Measurements from ENCODE around the gene ABCA2. TPM values are rescaled to one million over a fixed set of nuclear protein-coding genes. Genes with fewer than 3 reads are reported as not detected.

Gene ABCA2
- total and polyA plus RNA-seq, 5 donors, result 32.2 to 42.4 (median 40.4) TPM

DNA sequence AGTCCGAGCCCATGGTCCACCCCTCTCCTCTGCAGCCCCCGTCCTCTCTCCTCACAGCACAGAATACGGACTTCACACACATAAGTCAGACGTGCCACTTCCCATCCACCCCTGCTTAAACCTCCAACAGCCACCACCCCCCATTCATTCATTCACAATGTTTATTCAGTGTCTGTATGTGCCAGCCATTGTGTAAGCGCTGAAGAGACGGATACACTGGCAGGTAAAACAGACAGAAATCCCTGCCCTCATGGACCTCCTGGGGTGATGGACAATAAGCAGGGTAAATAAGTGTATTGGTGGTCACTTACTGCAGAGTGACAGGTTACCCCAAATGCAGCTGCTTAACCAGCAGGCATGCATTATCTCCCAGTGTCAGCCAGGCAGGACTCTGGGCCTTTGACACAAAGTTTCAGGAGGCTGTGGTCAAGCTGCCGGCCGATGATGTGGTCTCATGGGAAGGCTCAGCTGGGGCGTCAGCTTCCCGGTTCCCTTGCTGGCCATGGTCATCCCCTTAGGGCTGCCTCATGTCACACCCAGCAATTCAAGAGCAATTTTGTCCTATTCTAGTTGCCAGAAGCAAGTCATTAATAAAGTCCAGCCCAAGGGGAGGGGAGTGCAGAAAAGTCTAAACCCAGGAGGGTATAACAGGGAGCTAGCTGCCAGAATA lies 37.7 kb downstream of the ABCA2 start:
- intact Hi-C loops (cut with DNase I), result no loop called here
- ATAC-seq (no peak), DNase-seq (peak in 2 of 3 donors; percentile 46 to 56)
- Histone ChIP-seq H3K27ac (ENCODE audit: low read length) (no peak overlapping the region), H3K4me3 (ENCODE audit: low read length) (no peak overlapping the region), H3K4me1 (ENCODE audit: control insufficient read depth, insufficient read depth, low read length) (peaks cover 8% of the 10 kb centered on the region), H3K9me3 (ENCODE audit: control insufficient read depth, low read length) (no peaks in the 10 kb centered on the region), H3K27me3 (ENCODE audit: control insufficient read depth, insufficient read depth) (no peaks in the 10 kb centered on the region)
- WGBS, result 81% methylated on average over 10 of the region's 10 CpGs

DNA sequence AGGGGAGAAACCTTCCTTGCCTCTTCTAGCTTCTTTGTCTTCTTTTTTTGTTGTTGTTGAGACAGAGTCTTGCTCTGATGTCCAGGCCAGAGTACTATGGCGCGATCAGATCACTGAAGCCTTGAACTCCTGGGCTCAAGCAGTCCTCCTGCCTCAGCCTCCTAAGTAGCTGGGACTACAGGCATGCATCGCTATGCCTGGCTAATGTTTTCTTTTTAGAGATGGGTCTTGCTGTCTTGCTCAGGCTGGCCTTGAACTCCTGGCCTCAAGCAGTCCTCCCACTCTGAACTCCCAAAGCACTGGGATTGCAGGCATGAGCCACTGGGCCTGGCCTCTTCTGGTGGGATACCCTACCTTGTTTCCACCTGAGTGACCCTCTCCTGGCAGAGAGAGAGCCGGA lies 39.2 kb downstream of the ABCA2 start:
- H3K4me1 ChIP-seq (ENCODE audit: control insufficient read depth, insufficient read depth, low read length), result peaks cover 8% of the 10 kb centered on the region
- intact Hi-C loops (cut with DNase I), result loop anchor here in 1 of 4 donors (5.0 kb wide), 1 partner anchor 142 kb away; the partner anchor contains the start of gene PHPT1
- ATAC-seq (no peak), DNase-seq (no peak)
- 98% methylated on average over 4 of the region's 4 CpGs for WGBS
- no peaks in the 10 kb centered on the region for H3K27me3 ChIP-seq (ENCODE audit: control insufficient read depth, insufficient read depth)
- H3K9me3 ChIP-seq (ENCODE audit: control insufficient read depth, low read length), result no peaks in the 10 kb centered on the region
- no peak overlapping the region for H3K27ac ChIP-seq (ENCODE audit: low read length)
- no peak overlapping the region for H3K4me3 ChIP-seq (ENCODE audit: low read length)

DNA sequence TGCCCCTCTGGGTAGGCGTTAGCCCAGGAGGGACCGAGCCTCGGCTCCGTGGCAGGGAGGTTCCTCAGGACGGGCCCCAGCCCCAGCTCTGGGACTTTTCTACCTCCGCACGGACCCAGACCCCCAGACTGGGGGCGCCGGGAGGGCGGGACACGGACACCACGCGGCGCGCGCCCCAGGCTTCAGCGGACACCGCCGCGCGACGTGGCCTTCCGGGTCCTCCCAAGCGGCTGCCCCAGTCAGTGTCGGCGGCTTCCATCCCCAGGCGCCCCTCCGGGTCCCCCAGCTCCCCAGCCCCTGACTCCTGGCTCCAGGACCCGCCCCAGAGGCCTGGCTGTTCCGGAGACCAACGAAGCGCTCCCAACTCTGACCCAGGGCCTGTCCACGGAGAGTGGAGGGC lies 42.2 kb downstream of the ABCA2 start:
- H3K4me1 ChIP-seq (ENCODE audit: control insufficient read depth, insufficient read depth, low read length), result no peaks in the 10 kb centered on the region
- intact Hi-C loops (cut with DNase I), result loop anchor here in 1 of 4 donors (5.0 kb wide), 1 partner anchor 139 kb away; the partner anchor contains the start of gene PHPT1
- no peaks in the 10 kb centered on the region for H3K9me3 ChIP-seq (ENCODE audit: control insufficient read depth, low read length)
- no peak overlapping the region for H3K27ac ChIP-seq (ENCODE audit: low read length)
- H3K4me3 ChIP-seq (ENCODE audit: low read length), result no peak overlapping the region
- DNase-seq, result peak in 2 of 3 donors; percentile 53 to 68
- ATAC-seq, result no peak
- H3K27me3 ChIP-seq (ENCODE audit: control insufficient read depth, insufficient read depth), result no peaks in the 10 kb centered on the region
- 22% methylated on average over 33 of the region's 33 CpGs for WGBS

DNA sequence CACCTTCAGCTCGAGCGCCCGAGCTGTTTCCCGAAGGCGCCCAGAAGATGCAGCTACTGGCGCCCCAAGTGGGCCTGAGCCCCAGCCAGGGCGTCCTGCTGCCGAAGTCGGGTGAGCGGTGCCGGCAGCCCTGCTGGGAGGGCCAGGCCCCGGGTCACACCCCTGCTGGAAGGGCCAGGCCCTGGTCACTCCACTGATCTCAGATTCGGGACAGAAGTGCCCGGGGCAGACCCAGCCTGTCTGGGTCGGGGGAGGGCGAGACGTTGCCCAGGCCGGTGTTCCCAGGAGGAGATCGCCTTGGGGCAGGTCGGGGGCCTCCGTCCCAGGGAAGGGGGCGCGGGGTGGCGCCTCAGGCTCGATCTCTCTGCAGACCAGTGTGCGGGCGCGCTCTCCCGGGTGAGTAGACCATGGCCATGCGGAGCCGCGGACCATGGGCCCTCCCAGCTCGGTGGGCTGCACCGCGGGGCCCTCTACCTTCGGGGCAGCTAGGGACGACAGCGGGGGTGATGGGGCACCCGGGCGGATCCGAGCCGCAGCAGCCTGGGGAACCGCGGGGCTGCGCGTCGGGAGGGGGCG lies 42.9 kb downstream of the ABCA2 start:
- H3K4me3 ChIP-seq (ENCODE audit: low read length), result no peak overlapping the region
- 24% methylated on average over 48 of the region's 48 CpGs for WGBS
- no peaks in the 10 kb centered on the region for H3K27me3 ChIP-seq (ENCODE audit: control insufficient read depth, insufficient read depth)
- H3K9me3 ChIP-seq (ENCODE audit: control insufficient read depth, low read length), result no peaks in the 10 kb centered on the region
- no peak overlapping the region for H3K27ac ChIP-seq (ENCODE audit: low read length)
- intact Hi-C loops (cut with DNase I), result loop anchor here in 1 of 4 donors (5.0 kb wide), 1 partner anchor 138 kb away; the partner anchor contains the start of gene PHPT1
- DNase-seq, result peak in 2 of 3 donors; percentile 64 to 69
- peak in 1 of 2 donors; percentile 2 for ATAC-seq
- H3K4me1 ChIP-seq (ENCODE audit: control insufficient read depth, insufficient read depth, low read length), result no peaks in the 10 kb centered on the region

DNA sequence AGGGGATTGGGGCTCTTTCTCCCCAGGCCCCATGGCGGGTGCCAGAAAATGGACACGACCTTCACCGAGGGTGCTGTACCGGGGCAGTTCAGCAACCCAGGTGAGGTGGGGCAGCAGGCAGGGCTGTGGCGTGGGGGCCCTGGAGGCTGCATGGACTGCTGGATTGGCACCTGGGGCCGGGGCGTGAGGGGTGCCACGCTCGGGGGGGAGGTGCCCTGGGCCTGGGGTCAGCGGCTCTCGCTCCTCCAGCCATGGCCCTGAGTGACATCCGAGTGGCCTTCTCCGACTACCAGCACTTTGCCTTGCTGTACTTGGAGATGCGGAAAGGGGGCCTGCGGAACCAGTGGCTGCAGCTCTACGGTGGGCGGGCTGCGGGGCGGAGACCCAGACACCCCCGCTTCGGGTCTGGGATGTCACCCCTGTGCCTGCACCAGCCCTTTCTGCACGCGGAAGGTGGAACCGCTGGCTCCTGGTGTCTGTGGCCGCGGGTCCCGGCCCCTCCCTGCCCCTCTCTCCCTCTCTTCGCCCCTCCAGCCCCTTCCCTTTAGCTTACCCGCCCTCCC lies 43.5 kb downstream of the ABCA2 start:
- H3K27me3 ChIP-seq (ENCODE audit: control insufficient read depth, insufficient read depth), result no peaks in the 10 kb centered on the region
- no peaks in the 10 kb centered on the region for H3K4me1 ChIP-seq (ENCODE audit: control insufficient read depth, insufficient read depth, low read length)

DNA sequence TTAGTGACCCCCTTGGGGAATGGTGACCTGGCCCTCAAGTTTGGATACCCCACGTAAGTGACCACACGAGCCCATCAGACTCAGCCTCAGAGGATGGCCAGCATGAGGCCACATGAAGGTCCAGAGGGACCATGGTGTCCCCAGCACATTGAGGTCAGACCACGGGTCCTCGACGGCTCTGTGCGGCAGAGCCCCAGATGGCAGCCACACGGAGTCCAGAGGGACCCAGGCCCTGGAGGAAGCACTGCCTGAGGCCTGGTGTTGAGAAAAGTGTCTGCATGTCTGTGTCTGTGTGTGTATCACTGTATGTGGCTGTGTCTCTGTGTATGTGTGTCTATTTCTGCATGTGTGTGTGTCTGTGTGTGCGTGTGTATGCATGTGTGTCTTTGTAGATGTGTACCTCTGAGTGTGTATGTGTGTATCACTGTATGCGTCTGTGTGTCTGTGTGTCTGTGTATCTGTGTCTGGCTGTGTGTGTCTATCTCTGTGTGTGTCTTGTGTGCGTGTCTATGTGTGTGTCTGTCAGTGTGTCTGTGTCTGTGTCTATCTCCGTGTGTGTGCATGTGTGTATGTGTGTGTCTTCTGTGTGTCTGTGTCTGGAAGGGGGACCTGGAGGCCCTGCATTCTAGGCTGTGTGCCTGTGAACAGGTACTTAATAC lies 44.3 kb downstream of the ABCA2 start:
- Histone ChIP-seq H3K4me1 (ENCODE audit: control insufficient read depth, insufficient read depth, low read length) (no peaks in the 10 kb centered on the region), H3K27ac (ENCODE audit: low read length) (peak overlapping the region; percentile 24), H3K27me3 (ENCODE audit: control insufficient read depth, insufficient read depth) (no peaks in the 10 kb centered on the region)

More for the DNA sequence above, 43.5 kb downstream of the ABCA2 start:
- no peak overlapping the region for H3K27ac ChIP-seq (ENCODE audit: low read length)
- DNase-seq (peak in 1 of 3 donors; percentile 59), ATAC-seq (no peak)
- H3K9me3 ChIP-seq (ENCODE audit: control insufficient read depth, low read length), result no peaks in the 10 kb centered on the region
- intact Hi-C loops (cut with DNase I), result loop anchor here in 2 of 4 donors (5.0 kb wide), 2 partner anchors 37 to 137 kb away; partner anchors contain the start of genes C8G (in 1 of the 2) and PHPT1 (in 1 of the 2)
- WGBS, result 58% methylated on average over 29 of the region's 29 CpGs
- no peak overlapping the region for H3K4me3 ChIP-seq (ENCODE audit: low read length)

DNA sequence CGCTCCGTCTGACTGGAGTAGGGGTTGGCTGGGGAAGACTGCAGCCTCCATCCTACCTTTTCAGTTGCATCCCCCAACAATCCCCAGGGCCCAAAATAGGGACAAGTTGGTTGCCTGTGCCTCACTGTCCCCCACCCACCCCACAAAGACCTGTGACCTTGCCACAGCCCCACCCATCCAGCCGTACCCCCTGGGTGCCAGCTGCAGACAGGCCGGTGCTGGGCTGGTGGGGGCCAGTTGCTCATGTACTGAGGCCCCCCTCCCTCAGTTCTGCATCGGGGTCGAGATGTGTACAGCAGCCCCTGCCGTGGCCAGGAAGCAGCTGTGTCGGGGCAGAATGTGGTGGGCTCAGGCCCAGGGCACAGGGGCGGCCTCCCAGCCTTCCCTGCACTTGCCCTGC lies 44.9 kb downstream of the ABCA2 start:
- intact Hi-C loops (cut with DNase I), result loop anchor here in 1 of 4 donors (5.0 kb wide), 1 partner anchor 36 kb away; the partner anchor contains the start of gene C8G
- H3K9me3 ChIP-seq (ENCODE audit: control insufficient read depth, low read length), result no peaks in the 10 kb centered on the region
- no peaks in the 10 kb centered on the region for H3K27me3 ChIP-seq (ENCODE audit: control insufficient read depth, insufficient read depth)
- no peaks in the 10 kb centered on the region for H3K4me1 ChIP-seq (ENCODE audit: control insufficient read depth, insufficient read depth, low read length)
- H3K4me3 ChIP-seq (ENCODE audit: low read length), result no peak overlapping the region
- DNase-seq, result peak in 2 of 3 donors; percentile 36 to 61
- peak overlapping the region; percentile 24 for H3K27ac ChIP-seq (ENCODE audit: low read length)
- ATAC-seq, result no peak
- 78% methylated on average over 9 of the region's 9 CpGs for WGBS

More for the DNA sequence above, 44.3 kb downstream of the ABCA2 start:
- ATAC-seq (no peak), DNase-seq (peak in 2 of 3 donors; percentile 45 to 61)
- 75% methylated on average over 11 of the region's 11 CpGs for WGBS
- intact Hi-C loops (cut with DNase I), result loop anchor here in 1 of 4 donors (5.0 kb wide), 1 partner anchor 36 kb away; the partner anchor contains the start of gene C8G
- Histone ChIP-seq H3K4me3 (ENCODE audit: low read length) (no peak overlapping the region), H3K9me3 (ENCODE audit: control insufficient read depth, low read length) (no peaks in the 10 kb centered on the region)

DNA sequence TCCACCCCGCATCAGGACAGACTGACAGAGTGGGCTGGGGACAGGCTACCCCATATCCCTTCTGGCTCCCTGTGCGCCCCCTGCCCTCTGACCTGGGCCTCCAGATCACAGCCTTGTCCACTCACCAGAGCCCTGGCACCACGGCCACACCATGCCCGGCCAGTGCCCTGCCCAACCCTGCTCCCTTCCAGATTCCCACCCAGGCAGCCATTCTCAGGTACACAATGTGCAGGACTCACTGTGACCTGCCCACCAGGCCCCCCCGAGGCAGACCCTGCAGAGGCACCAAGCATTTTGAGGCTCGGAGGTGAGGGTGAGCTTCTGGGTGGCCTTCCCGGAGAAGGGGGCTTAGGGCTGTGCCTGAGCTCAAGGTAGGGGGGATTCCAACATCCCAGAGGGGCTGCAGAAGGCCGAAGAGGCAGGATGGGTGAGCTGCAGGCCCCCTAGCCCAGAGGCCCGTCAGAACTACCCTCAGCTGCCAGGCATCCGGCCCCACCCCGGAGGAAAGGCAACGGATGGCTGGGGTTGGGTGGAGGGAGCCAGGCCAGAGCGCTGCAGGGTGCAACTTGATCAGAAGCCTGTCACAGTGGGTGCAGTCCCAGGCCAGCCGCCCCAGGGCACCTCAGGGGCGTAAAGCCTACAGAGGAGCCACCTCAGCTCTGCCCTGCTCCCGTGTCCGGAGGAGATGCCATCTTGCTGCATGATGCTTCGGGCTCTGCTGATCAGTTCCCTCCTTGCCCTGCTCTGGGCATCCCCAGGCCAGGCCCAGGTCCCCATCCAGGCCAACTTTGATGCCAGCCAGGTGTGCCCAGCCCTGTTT lies 45.6 kb downstream of the ABCA2 start, which contains the start of gene LCNL1:
LCNL1 (plus strand) TSS at position 762 of the 820 bp plus-strand sequence. CDS start 594 bp downstream, outside the sequence.
- 64% methylated on average over 18 of the region's 18 CpGs for WGBS
- intact Hi-C loops (cut with DNase I), result loop anchor here in 1 of 4 donors (5.0 kb wide), 1 partner anchor 35 kb away; the partner anchor contains the start of gene C8G
- DNase-seq (peak in 2 of 3 donors; percentile 71 to 75), ATAC-seq (peak in 1 of 2 donors; percentile 0)
- H3K4me1 ChIP-seq (ENCODE audit: control insufficient read depth, insufficient read depth, low read length), result no peaks in the 10 kb centered on the region
- no peak within 1 kb of the TSS for H3K4me3 ChIP-seq (ENCODE audit: low read length)
- H3K27ac ChIP-seq (ENCODE audit: low read length), result peak within 1 kb of the TSS; percentile 72
- H3K27me3 ChIP-seq (ENCODE audit: control insufficient read depth, insufficient read depth), result no peaks in the 10 kb centered on the region
- no peaks in the 10 kb centered on the region for H3K9me3 ChIP-seq (ENCODE audit: control insufficient read depth, low read length)

DNA sequence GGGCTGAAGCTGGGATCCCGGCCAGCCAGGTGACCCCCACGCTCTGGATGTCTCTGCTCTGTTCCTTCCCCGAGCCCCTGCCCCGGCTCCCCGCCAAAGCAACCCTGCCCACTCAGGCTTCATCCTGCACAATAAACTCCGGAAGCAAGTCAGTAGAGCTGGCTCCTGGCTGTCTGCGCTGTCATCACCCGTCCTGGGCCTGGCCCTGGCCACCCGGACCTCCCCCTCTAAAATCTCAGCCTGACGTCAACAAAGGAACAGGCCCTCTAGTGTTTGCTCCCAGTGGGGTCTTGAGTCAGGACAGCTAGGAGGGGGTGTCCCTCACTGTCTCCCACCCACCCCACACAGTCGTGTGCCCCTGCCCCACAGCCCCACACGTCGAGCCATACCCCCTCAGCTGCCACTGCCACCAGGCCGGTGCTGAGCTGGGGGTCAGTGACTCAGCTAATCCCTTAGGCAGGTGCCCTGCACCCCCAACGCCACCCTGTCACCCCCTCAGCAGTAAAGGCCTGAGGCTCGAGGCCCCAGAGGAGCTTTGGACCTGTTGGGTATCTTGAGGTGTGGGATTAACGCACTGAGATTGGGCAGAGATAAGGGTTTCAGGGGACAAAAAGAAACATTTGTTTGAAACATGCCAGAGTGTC lies 46.3 kb downstream of the ABCA2 start:
- 29% methylated on average over 17 of the region's 17 CpGs for WGBS
- no peaks in the 10 kb centered on the region for H3K4me1 ChIP-seq (ENCODE audit: control insufficient read depth, insufficient read depth, low read length)
- H3K4me3 ChIP-seq (ENCODE audit: low read length), result no peak overlapping the region
- H3K27me3 ChIP-seq (ENCODE audit: control insufficient read depth, insufficient read depth), result no peaks in the 10 kb centered on the region
- peak; percentile 12 to 44 for ATAC-seq
- H3K9me3 ChIP-seq (ENCODE audit: control insufficient read depth, low read length), result no peaks in the 10 kb centered on the region
- intact Hi-C loops (cut with DNase I), result loop anchor here in 1 of 4 donors (5.0 kb wide), 1 partner anchor 34 kb away; the partner anchor contains the start of gene C8G
- H3K27ac ChIP-seq (ENCODE audit: low read length), result peak overlapping the region; percentile 81
- DNase-seq, result peak; percentile 76 to 88 (median 87)

Measured in right cardiac atrium (tissue), 5 donors.